Measurements from ENCODE around the gene SLC6A6. TPM values are rescaled to one million over a fixed set of nuclear protein-coding genes. Genes with fewer than 3 reads are reported as not detected.

SLC6A6 gene
- total and polyA plus RNA-seq, 4 donors, result 0.92 to 7.2 (median 2.9) TPM

DNA sequence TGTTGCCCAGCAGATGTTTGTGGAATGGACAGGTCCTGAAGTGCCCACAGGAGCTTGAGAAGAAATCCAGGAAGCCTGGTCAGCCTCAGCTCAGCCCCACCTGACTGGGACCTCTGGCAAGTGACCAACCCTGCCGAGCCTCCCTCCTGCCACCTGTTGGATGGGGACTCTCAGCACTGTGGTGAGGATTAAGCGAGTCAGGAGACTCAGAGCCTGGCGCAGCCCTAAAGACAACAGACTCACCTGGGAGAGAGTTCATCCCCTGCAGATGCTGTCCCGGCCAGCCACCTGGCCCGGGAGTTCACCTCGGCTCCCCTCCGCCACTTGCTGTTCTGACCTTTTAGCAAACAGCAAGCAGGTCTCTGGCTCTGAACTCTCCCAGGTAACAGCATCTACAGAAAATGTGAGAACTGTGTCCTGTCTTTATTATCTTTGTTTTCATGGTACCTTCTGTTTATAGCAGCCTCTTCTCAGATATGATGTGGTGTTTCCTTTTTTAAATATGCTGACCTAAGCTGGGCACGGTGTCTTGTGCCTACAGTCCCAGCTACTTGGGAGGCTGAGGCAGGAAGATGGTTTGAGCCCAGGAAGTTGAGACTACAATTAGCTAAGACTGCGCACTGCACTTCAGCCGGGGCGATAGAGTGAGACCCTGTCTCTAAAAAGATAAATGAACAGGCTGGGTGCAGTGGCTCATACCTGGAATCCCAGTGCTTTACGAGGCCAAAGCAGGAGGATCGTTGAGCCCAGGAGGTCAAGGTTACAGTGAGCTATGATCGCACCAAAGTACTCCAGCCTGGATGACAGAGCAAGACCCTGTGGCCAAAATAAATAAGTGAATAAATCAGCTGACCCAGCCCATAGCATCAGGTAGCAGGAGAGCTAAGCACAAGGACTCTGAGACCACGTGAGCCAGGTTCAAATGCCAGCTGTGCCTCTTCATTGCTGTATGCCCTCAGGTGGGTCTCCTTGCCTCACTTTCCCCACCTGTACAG lies 32.4 kb upstream of the SLC6A6 start (continued):
- TF ChIP-seq TAF1 (conservative IDR thresholded peaks at IDR 0.05), result no peak
- TF ChIP-seq NR2F2 (IDR thresholded peaks at IDR 0.05), result no peak
- no peak for TF ChIP-seq FOXA1 (IDR thresholded peaks at IDR 0.05)

DNA sequence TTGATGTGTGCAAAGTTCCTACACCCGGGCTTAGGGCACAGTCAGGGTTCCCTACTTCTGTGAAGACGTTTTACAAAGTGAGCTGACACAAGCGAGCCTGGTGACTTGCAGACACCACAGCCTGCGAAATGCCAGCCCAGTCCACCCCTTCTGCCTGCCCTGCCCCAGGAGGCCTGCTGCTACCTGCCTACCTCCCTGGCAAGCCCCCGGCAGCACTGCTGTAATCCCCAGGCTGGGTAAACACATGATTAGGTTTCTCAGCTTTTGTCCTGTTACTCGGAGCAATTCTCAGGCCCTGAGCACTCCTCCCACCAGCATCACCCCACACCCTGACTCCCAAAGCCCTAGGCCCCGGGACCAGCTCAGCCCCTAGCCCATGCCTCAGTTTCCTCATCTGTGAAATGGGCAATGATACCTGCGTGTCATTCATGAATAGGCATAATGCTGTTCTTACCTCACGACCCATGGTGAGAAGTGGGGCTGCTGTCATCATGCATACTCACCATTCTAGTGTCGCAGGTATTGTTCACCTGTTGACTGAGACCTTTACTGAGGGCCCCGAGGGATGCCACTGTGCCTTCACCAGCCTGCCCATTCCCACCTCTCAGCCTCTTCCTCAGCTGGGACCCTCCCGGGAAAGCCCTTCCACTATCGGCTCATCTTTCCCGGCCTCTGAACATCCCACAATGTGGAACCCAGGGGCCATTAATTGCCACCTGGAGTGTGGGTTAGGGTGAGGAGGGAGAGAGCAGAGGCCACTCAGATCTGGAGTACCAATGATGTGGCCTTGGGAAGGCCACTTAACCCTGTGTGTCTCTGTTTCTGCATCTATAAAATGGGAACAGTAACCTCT lies 31.5 kb upstream of the SLC6A6 start:
- peaks cover 0 to 4% (median 1%) of the 10 kb centered on the region in 4 donors for H3K27me3 ChIP-seq (ENCODE audit: control insufficient read depth in 4 of 4, insufficient read depth in 4 of 4, low read length in 3 of 4)
- WGBS, result 86% methylated on average over 14 of the region's 14 CpGs
- TF ChIP-seq HNF4G (IDR thresholded peaks at IDR 0.05) (no peak), JUND (IDR thresholded peaks at IDR 0.05) (no peak), RAD21 (IDR thresholded peaks at IDR 0.05) (no peak), SP1 (IDR thresholded peaks at IDR 0.05) (no peak), YY1 (IDR thresholded peaks at IDR 0.05) (no peak)
- no peak overlapping the region for H3K4me3 ChIP-seq (ENCODE audit: low read depth in 1 of 3, low read length in 3 of 3)
- no peaks in the 10 kb centered on the region for H3K9me3 ChIP-seq (ENCODE audit: control insufficient read depth in 4 of 4, low read length in 3 of 4)
- DNase-seq (ENCODE audit: low spot score), result no peak
- no peak overlapping the region for H3K27ac ChIP-seq (ENCODE audit: low read depth in 1 of 2, low read length in 2 of 2)
- no peak overlapping the region for H3K9ac ChIP-seq (ENCODE audit: low read depth in 1 of 2, low read length in 2 of 2)
- no peaks in the 10 kb centered on the region for H3K36me3 ChIP-seq (ENCODE audit: control insufficient read depth in 4 of 4, insufficient read depth in 3 of 4, low read depth in 1 of 4, low read length in 3 of 4)
- H3K4me1 ChIP-seq (ENCODE audit: control insufficient read depth in 4 of 4, insufficient read depth in 4 of 4, low read length in 3 of 4), result peaks cover 0 to 6% (median 1%) of the 10 kb centered on the region in 4 donors

DNA sequence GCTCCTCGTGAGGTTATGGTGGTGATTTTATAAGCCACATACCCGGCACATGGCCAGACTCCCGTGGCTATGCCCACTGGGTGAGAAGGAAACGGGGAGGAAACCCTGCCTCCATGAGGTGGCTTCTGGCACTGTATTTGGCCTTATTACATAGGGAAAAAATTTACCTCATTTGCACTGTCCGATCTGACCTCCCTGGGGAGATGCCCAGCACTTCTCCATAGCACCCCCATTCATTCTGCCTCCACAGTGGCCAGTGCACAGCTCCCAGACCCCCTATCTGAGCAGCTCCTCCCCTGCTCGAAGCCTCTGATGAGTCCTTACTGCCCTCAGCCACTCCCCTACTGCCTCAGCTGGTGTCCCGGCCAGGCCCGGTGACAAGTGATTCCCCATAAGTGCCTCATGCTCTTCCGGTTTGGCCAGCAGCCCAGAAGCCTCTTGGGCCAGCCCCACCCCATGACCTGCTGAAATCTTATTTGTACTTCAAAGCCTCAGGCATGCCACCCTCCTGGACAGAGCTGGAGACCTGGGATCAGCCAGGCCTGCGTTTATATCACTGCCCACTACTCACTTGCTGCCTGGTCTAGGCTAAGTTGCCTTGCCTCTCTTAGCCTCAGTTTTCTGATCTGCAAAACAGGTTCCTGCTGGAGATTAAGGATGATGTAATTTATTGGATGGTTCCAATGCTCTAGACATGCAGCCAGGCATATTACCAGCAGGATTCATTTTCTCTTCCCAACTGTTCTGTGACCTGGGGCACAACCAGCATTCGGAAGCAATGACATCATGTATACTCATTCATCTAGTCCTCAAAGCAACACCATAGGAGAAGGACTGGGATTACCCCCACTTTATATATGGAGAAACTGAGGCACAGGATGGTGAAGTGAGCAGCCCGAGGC lies 30.6 kb upstream of the SLC6A6 start:
- no peak for TF ChIP-seq ZBTB33 (IDR thresholded peaks at IDR 0.05)
- TF ChIP-seq NR2F2 (IDR thresholded peaks at IDR 0.05), result no peak
- no peak for TF ChIP-seq EGR1 (IDR thresholded peaks at IDR 0.05; ENCODE audit: low read depth in 2 of 2)
- TF ChIP-seq ATF3 (IDR thresholded peaks at IDR 0.05), result no peak
- TF ChIP-seq RAD21 (IDR thresholded peaks at IDR 0.05), result no peak
- no peak for TF ChIP-seq GABPA (IDR thresholded peaks at IDR 0.05 in 1 of 2, conservative IDR thresholded peaks at IDR 0.05 in 1 of 2)
- no peak for TF ChIP-seq MAX (IDR thresholded peaks at IDR 0.05)
- TF ChIP-seq FOXA2 (IDR thresholded peaks at IDR 0.05), result no peak
- TF ChIP-seq FOXA1 (IDR thresholded peaks at IDR 0.05), result no peak
- no peak for TF ChIP-seq RXRA (IDR thresholded peaks at IDR 0.05)
- no peak for TF ChIP-seq HNF4A (conservative IDR thresholded peaks at IDR 0.05)
- TF ChIP-seq TAF1 (conservative IDR thresholded peaks at IDR 0.05), result no peak
- TF ChIP-seq CTCF (IDR thresholded peaks at IDR 0.05; ENCODE audit: low read depth, low read length, missing input control), result no peak
- no peak for TF ChIP-seq HNF4G (IDR thresholded peaks at IDR 0.05)
- no peak for TF ChIP-seq REST (IDR thresholded peaks at IDR 0.05)
- TF ChIP-seq SP1 (IDR thresholded peaks at IDR 0.05), result no peak
- TF ChIP-seq JUND (IDR thresholded peaks at IDR 0.05), result no peak
- TF ChIP-seq YY1 (IDR thresholded peaks at IDR 0.05), result no peak
- H3K27me3 ChIP-seq (ENCODE audit: control insufficient read depth in 4 of 4, insufficient read depth in 4 of 4, low read length in 3 of 4), result peaks cover 0 to 4% (median 1%) of the 10 kb centered on the region in 4 donors
- no peaks in the 10 kb centered on the region for H3K36me3 ChIP-seq (ENCODE audit: control insufficient read depth in 4 of 4, insufficient read depth in 3 of 4, low read depth in 1 of 4, low read length in 3 of 4)
- peaks cover 0 to 6% (median 1%) of the 10 kb centered on the region in 4 donors for H3K4me1 ChIP-seq (ENCODE audit: control insufficient read depth in 4 of 4, insufficient read depth in 4 of 4, low read length in 3 of 4)
- H3K27ac ChIP-seq (ENCODE audit: low read depth in 1 of 2, low read length in 2 of 2), result no peak overlapping the region
- WGBS, result 63% methylated on average over 12 of the region's 12 CpGs
- no peak overlapping the region for H3K9ac ChIP-seq (ENCODE audit: low read depth in 1 of 2, low read length in 2 of 2)
- no peaks in the 10 kb centered on the region for H3K9me3 ChIP-seq (ENCODE audit: control insufficient read depth in 4 of 4, low read length in 3 of 4)
- H3K4me3 ChIP-seq (ENCODE audit: low read depth in 1 of 3, low read length in 3 of 3), result no peak overlapping the region
- no peak for DNase-seq (ENCODE audit: low spot score)

Data from liver (tissue), 9 donors.